Activated T-cell treated with anti-CD3 and anti-CD28 coated beads, Interleukin-2, amount 50 U/mL, for 24 hours (primary cell): ENCODE data around the gene RAD23A.
A peak's percentile ranks its signal among the peaks of the same experiment; 100 is the strongest.
"Not testable (repeated sequence)": the region's sequence is repeated elsewhere in the genome, so short reads cannot be mapped to it uniquely, and the experiment has no call there.

Experiments used
- DNase-seq: peaks from one replicate; pipeline ENCODE4 v3.0.0-alpha.2; 2020
- H3K27ac Mint-ChIP-seq: 2 replicates; pipeline ENCODE4 v1.8.0; 2020; ENCODE audit warnings: mild to moderate bottlenecking, mixed read lengths
- H3K27me3 Mint-ChIP-seq: 2 replicates; pipeline ENCODE4 v1.8.0; 2020; ENCODE audit warnings: mixed read lengths
- H3K36me3 Mint-ChIP-seq: 2 replicates; pipeline ENCODE4 v1.8.0; 2020; ENCODE audit warnings: low read depth, mixed read lengths
- H3K4me1 Mint-ChIP-seq: 2 replicates; pipeline ENCODE4 v1.8.0; 2020; ENCODE audit warnings: low read depth, mixed read lengths
- H3K4me3 Mint-ChIP-seq: 2 replicates; pipeline ENCODE4 v1.8.0; 2020; ENCODE audit warnings: mild to moderate bottlenecking, moderate library complexity, mixed read lengths
- H3K9me3 Mint-ChIP-seq: 2 replicates; pipeline ENCODE4 v1.8.0; 2020; ENCODE audit warnings: mixed read lengths

Gene RAD23A

GRCh38 chr19:12956446-12957388 is 11.1 kb downstream of the RAD23A start, which contains the start of gene GADD45GIP1:
Gene GADD45GIP1, minus strand, starts transcription at chr19:12957223. Its CDS starts 11 bp downstream, at chr19:12957212.
- H3K4me1 Mint-ChIP-seq: peaks cover 42% of the 10 kb centered on the region
- H3K36me3 Mint-ChIP-seq: peaks cover 49% of the 10 kb centered on the region
- H3K27ac Mint-ChIP-seq: peak within 1 kb of the TSS; percentile 96
- peak within 1 kb of the TSS; percentile 90 for H3K4me3 Mint-ChIP-seq
- H3K27me3 Mint-ChIP-seq: no peaks in the 10 kb centered on the region
- no peaks in the 10 kb centered on the region for H3K9me3 Mint-ChIP-seq
- peak; percentile 92 for DNase-seq

GRCh38 chr19:12957389-12957952 is 11.8 kb downstream of the RAD23A start:
- H3K27ac Mint-ChIP-seq: peak overlapping the region; percentile 96
- H3K27me3 Mint-ChIP-seq: not testable (repeated sequence)

GRCh38 chr19:12959481-12959880 is 13.8 kb downstream of the RAD23A start:
- no peaks in the 10 kb centered on the region for H3K9me3 Mint-ChIP-seq
- peaks cover 22% of the 10 kb centered on the region for H3K36me3 Mint-ChIP-seq
- no peak for DNase-seq
- H3K4me3 Mint-ChIP-seq: no peak overlapping the region
- H3K27me3 Mint-ChIP-seq: no peaks in the 10 kb centered on the region
- H3K4me1 Mint-ChIP-seq: peaks cover 22% of the 10 kb centered on the region
- no peak overlapping the region for H3K27ac Mint-ChIP-seq

More at GRCh38 chr19:12957389-12957952, 11.8 kb downstream of the RAD23A start:
- peaks cover 41% of the 10 kb centered on the region for H3K36me3 Mint-ChIP-seq
- peak overlapping the region; percentile 85 for H3K4me3 Mint-ChIP-seq
- not testable (repeated sequence) for H3K9me3 Mint-ChIP-seq, DNase-seq
- peaks cover 41% of the 10 kb centered on the region for H3K4me1 Mint-ChIP-seq

GRCh38 chr19:12965017-12965811 is 19.6 kb downstream of the RAD23A start:
- peak overlapping the region; percentile 91 for H3K27ac Mint-ChIP-seq

GRCh38 chr19:12965812-12966135 is 20.1 kb downstream of the RAD23A start:
- Mint-ChIP-seq H3K4me1 (peaks cover 15% of the 10 kb centered on the region), H3K4me3 (peak overlapping the region; percentile 76), H3K9me3 (no peaks in the 10 kb centered on the region), H3K27me3 (no peaks in the 10 kb centered on the region), H3K27ac (no peak overlapping the region), H3K36me3 (no peaks in the 10 kb centered on the region)
- no peak for DNase-seq

More at GRCh38 chr19:12965017-12965811, 19.6 kb downstream of the RAD23A start:
- Mint-ChIP-seq H3K4me1 (peaks cover 14% of the 10 kb centered on the region), H3K9me3 (no peaks in the 10 kb centered on the region), H3K27me3 (no peaks in the 10 kb centered on the region), H3K4me3 (peak overlapping the region; percentile 76), H3K36me3 (no peaks in the 10 kb centered on the region)
- peak; percentile 92 for DNase-seq

- no peaks in the 10 kb centered on the region for H3K9me3 Mint-ChIP-seq
- DNase-seq: no peak
- H3K36me3 Mint-ChIP-seq: no peaks in the 10 kb centered on the region
- H3K27ac Mint-ChIP-seq: no peak overlapping the region
- no peaks in the 10 kb centered on the region for H3K27me3 Mint-ChIP-seq
- H3K4me3 Mint-ChIP-seq: no peak overlapping the region
- peaks cover 15% of the 10 kb centered on the region for H3K4me1 Mint-ChIP-seq
Measured at GRCh38 chr19:12967907-12968306, 22.2 kb downstream of the RAD23A start.

- no peak within 1 kb of the TSS for H3K27ac Mint-ChIP-seq
- no peaks in the 10 kb centered on the region for H3K9me3 Mint-ChIP-seq
- H3K36me3 Mint-ChIP-seq: no peaks in the 10 kb centered on the region
- no peak for DNase-seq
- H3K4me1 Mint-ChIP-seq: peaks cover 15% of the 10 kb centered on the region
- H3K4me3 Mint-ChIP-seq: no peak within 1 kb of the TSS
- H3K27me3 Mint-ChIP-seq: no peaks in the 10 kb centered on the region
Measured at GRCh38 chr19:12969292-12969988, 23.8 kb downstream of the RAD23A start, which contains the start of gene DAND5. Gene DAND5, plus strand, starts transcription at chr19:12969576. Its CDS starts 85 bp downstream, at chr19:12969661.

- H3K9me3 Mint-ChIP-seq: no peaks in the 10 kb centered on the region
- H3K27me3 Mint-ChIP-seq: no peaks in the 10 kb centered on the region
- H3K27ac Mint-ChIP-seq: no peak overlapping the region
- H3K4me1 Mint-ChIP-seq: peaks cover 10% of the 10 kb centered on the region
- H3K36me3 Mint-ChIP-seq: no peaks in the 10 kb centered on the region
- no peak for DNase-seq
- no peak overlapping the region for H3K4me3 Mint-ChIP-seq
Measured at GRCh38 chr19:12970070-12970820, 24.6 kb downstream of the RAD23A start.

- peaks cover 7% of the 10 kb centered on the region for H3K4me1 Mint-ChIP-seq
- H3K27ac Mint-ChIP-seq: no peak overlapping the region
- no peak for DNase-seq
Measured at GRCh38 chr19:12973236-12973635, 27.6 kb downstream of the RAD23A start.

GRCh38 chr19:12974301-12975220 is 28.9 kb downstream of the RAD23A start:
- no peaks in the 10 kb centered on the region for H3K9me3 Mint-ChIP-seq
- H3K27ac Mint-ChIP-seq: no peak overlapping the region
- no peak overlapping the region for H3K4me3 Mint-ChIP-seq
- DNase-seq: no peak
- H3K4me1 Mint-ChIP-seq: peaks cover 7% of the 10 kb centered on the region
- H3K27me3 Mint-ChIP-seq: peaks cover 18% of the 10 kb centered on the region
- no peaks in the 10 kb centered on the region for H3K36me3 Mint-ChIP-seq

More at GRCh38 chr19:12973236-12973635, 27.6 kb downstream of the RAD23A start:
- no peaks in the 10 kb centered on the region for H3K9me3 Mint-ChIP-seq
- H3K27me3 Mint-ChIP-seq: peaks cover 14% of the 10 kb centered on the region
- no peak overlapping the region for H3K4me3 Mint-ChIP-seq
- H3K36me3 Mint-ChIP-seq: no peaks in the 10 kb centered on the region

GRCh38 chr19:12975221-12975741 is 29.6 kb downstream of the RAD23A start:
- no peaks in the 10 kb centered on the region for H3K36me3 Mint-ChIP-seq
- peaks cover 2% of the 10 kb centered on the region for H3K4me1 Mint-ChIP-seq
- DNase-seq: no peak
- no peaks in the 10 kb centered on the region for H3K9me3 Mint-ChIP-seq
- peaks cover 18% of the 10 kb centered on the region for H3K27me3 Mint-ChIP-seq
- H3K27ac Mint-ChIP-seq: no peak overlapping the region
- no peak overlapping the region for H3K4me3 Mint-ChIP-seq

GRCh38 chr19:12976109-12976508 is 30.4 kb downstream of the RAD23A start:
- peaks cover 18% of the 10 kb centered on the region for H3K27me3 Mint-ChIP-seq
- H3K27ac Mint-ChIP-seq, DNase-seq, H3K4me3 Mint-ChIP-seq, H3K4me1 Mint-ChIP-seq, H3K9me3 Mint-ChIP-seq, H3K36me3 Mint-ChIP-seq: not testable (repeated sequence)
